SK-N-SH (cell line): Measurements from ENCODE around the gene SHISA8.

Source experiments
- CTCF ChIP-seq: fragments of 200-600 bp; sonication (generic); IDR thresholded peaks from 2 replicates; pipeline ENCODE4 v1.6.1; 2017; ENCODE audit warnings: antibody characterized with exemption, mild to moderate bottlenecking, moderate library complexity
- ELF1 ChIP-seq: IDR thresholded peaks from 2 replicates; pipeline ENCODE4 v1.4.0; 2012
- EP300 ChIP-seq, 2 experiments: IDR thresholded peaks; 2 replicates each; pipeline versions ENCODE4 v1.4.0 to v1.6.1; 2012; ENCODE audit warnings: borderline replicate concordance in 1 of 2, low read depth in 1 of 2, low read length in 1 of 2
- GABPA ChIP-seq: IDR thresholded peaks from 2 replicates; pipeline ENCODE4 v1.4.0; 2012; ENCODE audit warnings: low read depth, mild to moderate bottlenecking
- MAX ChIP-seq: IDR thresholded peaks from 2 replicates; pipeline ENCODE4 v1.4.0; 2012; ENCODE audit warnings: low read depth
- NFIC ChIP-seq: IDR thresholded peaks from 2 replicates; pipeline ENCODE4 v1.4.0; 2012; ENCODE audit warnings: borderline replicate concordance
- RAD21 ChIP-seq: IDR thresholded peaks from 2 replicates; pipeline ENCODE4 v1.6.1; 2012; ENCODE audit warnings: mild to moderate bottlenecking, low read length
- RFX5 ChIP-seq: IDR thresholded peaks from 2 replicates; pipeline ENCODE4 v1.6.1; 2012; ENCODE audit warnings: mild to moderate bottlenecking, improper control_type of control experiment, low read length
- SMC3 ChIP-seq: IDR thresholded peaks from 2 replicates; pipeline ENCODE4 v1.6.1; 2012; ENCODE audit warnings: low read depth, low read length, improper control_type of control experiment
- TAF1 ChIP-seq: IDR thresholded peaks from 2 replicates; pipeline ENCODE4 v1.6.1; 2012; ENCODE audit warnings: low read depth, mild to moderate bottlenecking, low read length, moderate library complexity, borderline replicate concordance
- ZBTB33 ChIP-seq: IDR thresholded peaks from 2 replicates; pipeline ENCODE4 v1.4.0; 2012; ENCODE audit warnings: low read depth, borderline replicate concordance

- TF ChIP-seq SMC3 (no peak), CTCF (no peak), EP300 (IDR thresholded peaks at IDR 0.05; ENCODE audit: borderline replicate concordance in 1 of 2, low read depth in 1 of 2, low read length in 1 of 2) (no peak), NFIC (no peak), GABPA (no peak), RFX5 (no peak), MAX (no peak), ELF1 (no peak), TAF1 (no peak), ZBTB33 (no peak), RAD21 (no peak)
These were observed 44.1 kb downstream of the SHISA8 start for GRCh38 chr22:41870786-41871185.
